Left renal pelvis (tissue), 4 donors: ENCODE data around the gene IGFL3. TPM values are rescaled to one million over a fixed set of nuclear protein-coding genes. Genes with fewer than 3 reads are reported as not detected.
"Not testable (repeated sequence)": the region's sequence is repeated elsewhere in the genome, so short reads cannot be mapped to it uniquely, and the experiment has no call there.

Experiments used
- DNase-seq, 4 donors: peaks; one replicate each; pipeline ENCODE4 v3.0.0-alpha.2; 2013; ENCODE audit warnings: low read depth in 4 of 4, low spot score in 3 of 4
- polyA plus RNA-seq, 4 donors: library from polyadenylated mRNA; unstranded; fragments of 120-200 nt; gene quantifications; one replicate each; pipeline ENCODE4 v1.2.1, GENCODE V29; 2013; ENCODE audit not compliant: insufficient read length in 4 of 4

The IGFL3 gene
- polyA plus RNA-seq: not detected

DNA sequence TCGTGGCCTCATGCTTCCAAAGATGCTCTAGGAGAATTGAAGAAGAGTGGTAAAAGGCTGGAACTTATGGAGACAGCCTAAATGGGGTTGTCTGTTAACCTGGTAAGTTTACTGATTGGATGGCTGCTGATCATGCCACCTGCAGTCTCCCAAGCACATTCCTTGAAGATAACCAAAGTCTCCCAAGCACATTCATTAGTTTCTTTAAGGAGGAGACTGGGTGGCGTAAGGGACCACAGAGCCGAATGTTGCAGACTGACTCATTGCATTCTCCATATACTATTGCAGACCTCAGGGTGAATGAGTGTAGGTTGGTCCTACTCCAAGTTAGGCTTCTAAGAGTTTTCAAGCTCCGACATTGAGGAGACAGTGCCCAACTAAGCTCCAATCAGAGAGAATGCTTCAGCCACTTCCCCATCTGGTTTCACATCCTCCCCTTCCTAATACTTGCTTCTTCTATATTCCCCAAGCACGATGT, at the start of gene IGFL3:
TSS of gene IGFL3 (minus strand) at position 51 of the 478 bp plus-strand sequence. CDS start at position 12, 39 bp downstream.
- DNase-seq: no peak

DNA sequence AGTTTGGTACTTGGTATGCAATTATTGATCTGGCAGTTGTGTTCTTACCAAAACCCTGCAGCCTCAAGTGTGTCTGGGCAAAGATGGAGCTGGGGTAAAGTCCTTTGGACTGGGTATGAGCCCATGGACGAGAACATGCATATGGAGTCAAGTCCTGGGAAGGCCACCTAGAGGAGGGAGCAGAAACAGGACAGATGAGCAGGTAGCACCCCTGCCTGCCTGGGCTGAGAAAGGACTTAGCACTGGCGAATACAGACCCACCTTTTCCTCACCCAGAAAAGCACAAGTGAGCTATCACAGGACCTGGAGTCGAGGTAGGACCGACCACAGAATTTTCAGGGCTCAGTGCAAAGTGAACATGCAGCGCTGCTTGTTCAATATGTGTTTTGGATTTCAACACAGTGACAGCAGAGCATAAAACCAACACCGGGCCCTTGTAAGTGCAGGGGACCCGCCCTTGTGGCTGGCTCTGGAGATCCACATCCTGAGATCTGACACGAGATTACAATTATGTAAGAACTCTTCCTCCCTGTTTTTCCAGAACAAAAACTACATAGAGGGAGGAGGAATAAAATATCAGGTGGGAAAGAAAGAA, 49.5 kb upstream of the IGFL3 start:
- no peak for DNase-seq

DNA sequence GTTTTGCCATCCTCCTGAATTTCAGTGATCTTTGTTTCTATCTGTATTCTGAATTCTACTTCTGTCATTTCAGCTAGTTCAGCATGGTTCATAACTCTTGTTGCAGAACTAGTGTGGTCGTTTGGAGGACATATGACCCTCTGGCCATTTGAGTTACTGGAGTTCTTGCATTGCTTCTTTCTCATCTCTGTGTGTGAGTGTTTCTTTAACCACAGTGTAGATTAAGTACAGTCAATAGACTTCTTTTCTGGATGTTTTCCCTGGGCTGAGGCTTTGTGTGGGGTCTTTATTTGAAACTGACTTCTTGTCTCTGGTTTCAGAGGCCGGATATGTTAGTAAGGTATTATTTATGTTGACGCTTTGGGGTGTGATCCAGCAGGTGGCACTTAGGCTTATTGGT, 38.2 kb upstream of the IGFL3 start:
- no peak for DNase-seq

DNA sequence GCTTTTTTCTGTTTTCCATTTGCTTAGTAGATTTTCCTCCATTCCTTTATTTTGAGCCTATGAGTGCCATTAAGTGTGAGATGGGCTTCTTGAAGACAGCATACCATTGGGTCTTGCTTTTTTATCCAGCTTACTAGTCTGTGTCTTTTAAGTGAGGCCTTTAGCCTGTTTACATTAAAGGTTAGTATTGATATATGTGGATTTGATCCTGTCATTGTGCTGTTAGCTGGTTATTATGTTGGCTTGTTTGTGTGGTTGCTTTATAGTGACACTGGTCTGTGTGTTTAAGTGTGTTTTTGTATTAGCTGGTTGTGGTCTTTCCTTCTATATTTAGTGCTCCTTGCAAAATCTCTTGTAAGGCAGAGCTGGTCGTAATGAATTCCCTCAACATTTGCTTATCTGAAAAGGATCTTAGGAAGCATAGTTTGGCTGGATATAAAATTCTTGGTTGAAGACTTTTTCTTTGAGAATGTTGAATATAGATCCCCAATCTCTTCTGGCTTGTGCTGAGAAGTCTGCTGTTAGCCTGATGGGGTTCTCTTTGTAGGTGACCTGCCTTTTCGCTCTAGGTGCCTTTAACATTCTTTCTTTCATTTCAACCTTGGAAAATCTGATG, 37.3 kb upstream of the IGFL3 start:
- DNase-seq: not testable (repeated sequence)

- DNase-seq: no peak
Measured at GRCh38 chr19:46160233-46160775, 35.8 kb upstream of the IGFL3 start.

- DNase-seq: no peak
Measured at GRCh38 chr19:46159418-46160232, 35.1 kb upstream of the IGFL3 start.

- no peak for DNase-seq
Measured at GRCh38 chr19:46155237-46155636, 30.7 kb upstream of the IGFL3 start.

- DNase-seq: no peak
Measured at GRCh38 chr19:46150606-46151005, 26.1 kb upstream of the IGFL3 start.

GRCh38 chr19:46147791-46148288, 23.4 kb upstream of the IGFL3 start, which contains the start of gene IGFL2:
Gene IGFL2, plus strand, starts transcription at chr19:46148238. Its CDS starts 41 bp downstream, at chr19:46148279.
- no peak for DNase-seq

DNA sequence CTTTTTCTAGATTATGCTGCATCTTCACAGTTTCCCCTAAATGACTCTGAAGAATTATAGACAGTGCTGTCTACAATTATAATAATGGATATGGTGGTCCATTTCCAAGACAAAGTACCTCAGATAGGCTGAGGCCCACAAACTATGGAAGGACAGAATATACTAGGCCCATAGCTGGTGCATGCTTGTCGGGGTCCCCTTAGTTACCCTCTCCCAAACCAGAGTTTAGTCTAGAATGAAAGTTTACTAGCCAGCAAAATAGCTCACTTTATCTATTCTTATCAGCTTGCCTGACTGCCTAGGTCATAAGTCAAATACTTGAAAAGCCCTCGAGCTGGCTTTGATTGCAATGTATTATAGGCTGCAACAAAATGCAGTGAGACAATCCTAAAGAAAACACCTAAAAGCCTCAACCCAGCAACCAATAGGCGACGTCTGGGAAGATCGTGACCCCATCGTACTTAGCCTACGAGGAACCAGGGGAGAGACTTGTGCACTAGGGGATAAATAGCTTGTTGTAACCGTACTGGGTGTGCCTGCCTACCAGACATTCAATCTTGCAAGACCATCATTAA, 22.8 kb upstream of the IGFL3 start:
- DNase-seq: no peak

- no peak for DNase-seq
Measured at GRCh38 chr19:46144756-46145155, 20.3 kb upstream of the IGFL3 start.

GRCh38 chr19:46142294-46142693, 17.8 kb upstream of the IGFL3 start:
- no peak for DNase-seq

GRCh38 chr19:46141421-46141820, 16.9 kb upstream of the IGFL3 start:
- DNase-seq: no peak

DNA sequence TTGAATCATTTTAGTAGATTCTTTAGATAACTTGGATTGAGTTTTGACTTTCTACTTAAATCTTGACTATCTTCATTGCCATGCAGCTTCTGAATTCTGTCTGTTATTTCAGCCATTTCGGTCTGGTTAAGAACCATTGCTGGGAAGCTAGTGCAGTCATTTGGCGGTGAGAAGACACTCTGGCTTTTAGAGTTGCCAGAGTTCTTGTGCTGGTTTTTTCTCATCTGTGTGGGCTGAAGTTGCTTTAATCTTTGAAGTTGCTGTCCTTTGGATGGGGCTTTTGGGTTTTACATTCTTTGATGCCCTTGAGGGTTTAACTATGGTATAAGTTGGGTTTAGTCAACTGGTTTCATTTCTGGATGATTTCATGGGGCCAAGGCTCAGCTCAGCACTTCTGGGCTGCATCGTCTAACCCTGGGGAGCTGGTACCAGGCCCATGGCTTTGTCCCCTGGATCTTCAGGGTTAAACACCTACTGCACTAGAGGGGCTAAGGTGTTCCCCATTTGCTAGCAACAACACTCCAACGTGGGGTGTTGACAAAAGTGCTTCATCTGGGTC, 13.5 kb upstream of the IGFL3 start:
- no peak for DNase-seq

DNA sequence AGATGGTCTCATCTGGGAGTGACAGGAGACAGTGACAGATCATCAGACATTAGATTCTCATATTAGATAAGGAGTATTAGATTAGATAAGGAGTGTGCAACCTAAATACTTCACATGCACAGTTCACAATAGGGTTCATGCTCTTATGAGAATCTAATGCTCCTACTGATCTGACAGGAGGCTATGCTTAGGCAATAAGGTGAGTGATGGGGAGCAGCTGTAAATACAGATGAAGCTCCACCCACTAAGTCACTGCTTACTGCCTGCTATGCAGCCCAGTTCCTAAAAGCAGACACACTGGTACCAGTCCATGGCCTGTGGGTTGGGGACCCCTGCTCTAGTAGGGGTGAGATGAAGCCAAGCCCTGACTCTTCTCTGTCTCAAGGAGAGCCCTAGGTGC, 10.0 kb upstream of the IGFL3 start:
- DNase-seq: no peak

DNA sequence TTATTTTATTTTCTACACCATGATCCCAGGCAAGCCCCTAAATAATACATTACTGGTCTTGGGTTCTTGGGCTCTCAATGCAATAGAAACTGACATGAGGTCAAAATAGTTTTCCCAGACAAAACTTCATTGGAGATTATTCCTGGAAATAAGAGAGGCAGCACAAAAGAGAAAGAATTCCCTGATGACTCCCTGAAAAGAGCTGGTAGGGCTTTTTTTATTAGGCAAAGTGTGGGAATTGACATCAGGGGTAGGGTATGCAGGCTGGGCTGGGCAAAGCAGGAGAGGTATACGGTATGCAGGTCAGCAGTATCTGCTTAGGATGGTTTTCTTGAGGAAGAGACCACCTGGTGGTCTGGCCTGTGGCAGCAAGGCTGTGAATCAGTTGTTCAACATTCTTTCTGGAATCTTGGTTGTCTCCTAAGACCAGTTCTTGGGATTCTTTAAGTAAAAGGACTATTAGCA, 9.3 kb upstream of the IGFL3 start:
- no peak for DNase-seq

DNA sequence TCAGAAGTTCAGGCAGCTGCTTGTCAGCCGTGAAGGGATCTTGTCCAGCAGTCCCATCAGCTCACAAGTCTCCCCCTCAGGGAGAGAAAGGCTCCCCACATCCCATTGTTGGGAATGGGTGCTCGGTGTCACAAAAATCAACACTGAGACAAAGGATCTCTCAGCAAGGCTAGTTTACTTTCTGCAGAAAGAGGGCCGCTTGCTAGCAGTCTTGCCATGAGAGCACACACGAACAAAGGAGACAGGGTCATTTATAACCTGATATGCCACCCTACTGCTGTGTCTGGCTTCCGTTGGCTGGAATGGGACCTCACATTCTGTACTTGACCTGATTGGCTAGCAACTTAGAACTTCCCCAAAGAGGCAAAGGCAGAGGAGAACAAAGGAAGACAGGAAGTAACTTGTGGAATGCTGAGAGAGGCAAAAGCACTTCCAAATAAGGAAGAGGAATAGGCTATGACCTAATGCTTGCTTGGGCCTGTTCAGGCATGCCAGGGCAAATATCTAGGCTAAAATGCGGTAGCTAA, 8.7 kb upstream of the IGFL3 start:
- DNase-seq: peak in 3 of 4 donors; percentile 10 to 21 (median 18)

GRCh38 chr19:46132508-46133100, 8.1 kb upstream of the IGFL3 start:
- DNase-seq: no peak

- no peak for DNase-seq
Measured at GRCh38 chr19:46131485-46132143, 7.1 kb upstream of the IGFL3 start.
